NCI-H774 (cell line): ENCODE measurements around the gene UCHL5.

Source experiments
- DNase-seq: peaks from one replicate; lab custom pipeline; 2025; lab: John Stamatoyannopoulos, UW

The UCHL5 gene

DNA sequence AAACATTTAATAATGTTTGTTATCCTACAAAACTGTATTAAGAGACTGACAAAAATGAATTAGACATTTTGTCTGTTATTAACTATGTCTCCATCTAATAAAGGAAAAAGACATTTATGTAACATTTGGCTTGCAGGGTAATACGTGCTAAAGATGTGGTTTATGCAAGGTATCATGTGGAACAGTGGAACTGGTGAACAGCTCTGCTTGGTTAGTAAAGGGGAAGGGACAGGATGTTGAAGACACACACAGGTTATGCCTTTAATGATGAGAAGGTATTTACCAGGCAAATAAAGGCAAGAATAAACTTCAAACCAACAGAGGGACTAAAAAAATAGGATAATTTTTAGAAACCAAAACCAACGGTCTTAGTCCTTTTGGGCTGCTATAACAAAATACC is 93.1 kb downstream of the UCHL5 start:
- no peak for DNase-seq

DNA sequence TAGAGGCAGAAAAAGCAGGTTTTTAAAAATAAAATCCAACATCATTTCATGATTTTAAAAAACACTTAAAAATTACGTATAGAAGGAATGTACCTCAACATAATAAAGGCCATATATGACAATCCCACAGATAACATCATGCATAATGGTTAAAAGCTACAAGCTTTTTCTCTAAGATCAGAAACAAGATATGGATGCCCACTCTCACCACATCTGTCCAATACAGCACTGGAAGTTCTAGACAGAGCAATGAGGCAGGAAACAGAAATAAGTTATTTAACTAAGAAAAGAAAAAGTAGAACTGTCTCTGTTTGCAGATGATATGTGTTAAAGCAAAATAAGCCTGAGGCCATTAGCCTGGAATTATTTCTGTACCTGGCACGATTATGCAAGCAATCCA is 96.3 kb downstream of the UCHL5 start:
- DNase-seq: no peak
